ENCODE data around the gene CCDC32.

CCDC32 gene

GRCh38 chr15:40595219-40595618 is 30.4 kb upstream of the CCDC32 start:
- peaks cover 25% of the 10 kb centered on the region for H3K4me1 ChIP-seq (ENCODE audit: low read depth, poor library complexity, severe bottlenecking)
- H3K27me3 ChIP-seq (ENCODE audit: insufficient read depth, low read depth), result no peaks in the 10 kb centered on the region
- no peaks in the 10 kb centered on the region for H3K36me3 ChIP-seq (ENCODE audit: insufficient read depth)
- peak overlapping the region; percentile 85; the same call in 1 of the 2 replicates for H3K27ac ChIP-seq
- H2AFZ ChIP-seq (ENCODE audit: low read depth), result peak overlapping the region; percentile 62
- TF ChIP-seq, protein P1, sequence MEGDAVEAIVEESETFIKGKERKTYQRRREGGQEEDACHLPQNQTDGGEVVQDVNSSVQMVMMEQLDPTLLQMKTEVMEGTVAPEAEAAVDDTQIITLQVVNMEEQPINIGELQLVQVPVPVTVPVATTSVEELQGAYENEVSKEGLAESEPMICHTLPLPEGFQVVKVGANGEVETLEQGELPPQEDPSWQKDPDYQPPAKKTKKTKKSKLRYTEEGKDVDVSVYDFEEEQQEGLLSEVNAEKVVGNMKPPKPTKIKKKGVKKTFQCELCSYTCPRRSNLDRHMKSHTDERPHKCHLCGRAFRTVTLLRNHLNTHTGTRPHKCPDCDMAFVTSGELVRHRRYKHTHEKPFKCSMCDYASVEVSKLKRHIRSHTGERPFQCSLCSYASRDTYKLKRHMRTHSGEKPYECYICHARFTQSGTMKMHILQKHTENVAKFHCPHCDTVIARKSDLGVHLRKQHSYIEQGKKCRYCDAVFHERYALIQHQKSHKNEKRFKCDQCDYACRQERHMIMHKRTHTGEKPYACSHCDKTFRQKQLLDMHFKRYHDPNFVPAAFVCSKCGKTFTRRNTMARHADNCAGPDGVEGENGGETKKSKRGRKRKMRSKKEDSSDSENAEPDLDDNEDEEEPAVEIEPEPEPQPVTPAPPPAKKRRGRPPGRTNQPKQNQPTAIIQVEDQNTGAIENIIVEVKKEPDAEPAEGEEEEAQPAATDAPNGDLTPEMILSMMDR (conservative IDR thresholded peaks at IDR 0.05; ENCODE audit: low read depth, low read length), result no peak
- H3K4me3 ChIP-seq (IDR thresholded peaks at IDR 0.05; ENCODE audit: insufficient read depth, low read depth, low read length), result no peak overlapping the region
- peak overlapping the region; percentile 77 for H3K4me2 ChIP-seq
- H4K20me1 ChIP-seq (ENCODE audit: insufficient read depth), result no peaks in the 10 kb centered on the region
- peak overlapping the region; percentile 86; the same call in 1 of the 2 replicates for H3K9ac ChIP-seq
- H3K79me2 ChIP-seq (ENCODE audit: insufficient read depth, low read depth), result peaks cover 50% of the 10 kb centered on the region

- peaks cover 33% of the 10 kb centered on the region for H3K4me1 ChIP-seq (ENCODE audit: low read depth, poor library complexity, severe bottlenecking)
- TF ChIP-seq, protein P1 (conservative IDR thresholded peaks at IDR 0.05; ENCODE audit: low read depth, low read length), result no peak
- H3K27me3 ChIP-seq (ENCODE audit: insufficient read depth, low read depth), result no peaks in the 10 kb centered on the region
- peaks cover 49% of the 10 kb centered on the region for H3K79me2 ChIP-seq (ENCODE audit: insufficient read depth, low read depth)
- H4K20me1 ChIP-seq (ENCODE audit: insufficient read depth), result no peaks in the 10 kb centered on the region
- no peaks in the 10 kb centered on the region for H3K36me3 ChIP-seq (ENCODE audit: insufficient read depth)
- no peak overlapping the region for H3K4me3 ChIP-seq (IDR thresholded peaks at IDR 0.05; ENCODE audit: insufficient read depth, low read depth, low read length)
- peak overlapping the region; percentile 62 for H2AFZ ChIP-seq (ENCODE audit: low read depth)
- peak overlapping the region; percentile 77 for H3K4me2 ChIP-seq
- peak overlapping the region; percentile 86 for H3K9ac ChIP-seq
- H3K27ac ChIP-seq, result peak overlapping the region; percentile 85
These were observed 29.6 kb upstream of the CCDC32 start for GRCh38 chr15:40594429-40594836.

DNA sequence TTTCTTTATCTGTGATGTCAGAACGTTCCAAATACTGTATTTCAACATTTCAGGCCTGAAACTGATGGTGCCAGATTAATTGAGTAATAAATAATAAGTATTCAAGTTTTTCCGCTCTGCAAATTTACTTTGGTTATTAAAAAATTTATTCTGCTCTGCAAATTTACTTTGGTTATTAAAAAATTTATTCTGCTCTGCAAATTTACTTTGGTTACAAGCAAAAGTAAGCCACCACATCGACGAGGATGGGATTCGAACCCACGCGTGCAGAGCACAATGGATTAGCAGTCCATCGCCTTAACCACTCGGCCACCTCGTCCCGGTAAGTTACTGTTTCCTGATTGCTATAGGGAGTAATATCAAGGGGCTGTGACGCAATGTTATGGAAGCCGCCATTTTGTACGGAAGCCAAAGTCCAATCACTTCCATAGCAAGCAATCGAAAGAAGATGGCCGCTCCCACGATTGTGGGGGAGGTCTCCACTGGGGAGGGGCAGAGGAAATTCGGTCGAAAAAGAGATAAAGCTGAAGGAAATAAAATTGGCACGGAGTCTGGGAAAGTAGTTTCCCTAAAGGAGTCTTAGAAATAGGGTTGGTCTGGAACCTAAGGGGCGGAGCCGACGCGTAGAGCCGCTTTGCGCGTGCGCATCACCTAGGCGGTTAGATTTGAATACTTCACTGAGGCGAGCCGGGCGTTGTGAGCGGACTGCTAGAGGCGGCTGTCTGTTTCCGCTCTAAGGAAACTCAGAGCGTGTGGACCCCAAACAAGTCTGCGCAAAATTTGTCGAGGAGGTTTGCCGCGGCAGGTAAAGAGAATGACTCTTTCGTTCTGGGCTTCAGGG is 29.0 kb upstream of the CCDC32 start, which contains the start of gene KNL1:
Gene KNL1, plus strand, starts transcription at position 662 of the 841 bp plus-strand sequence. CDS start 8,683 bp downstream, outside the sequence.
- no peaks in the 10 kb centered on the region for H3K27me3 ChIP-seq (ENCODE audit: insufficient read depth, low read depth)
- no peak within 1 kb of the TSS for H3K4me3 ChIP-seq (IDR thresholded peaks at IDR 0.05; ENCODE audit: insufficient read depth, low read depth, low read length)
- peaks cover 43% of the 10 kb centered on the region for H3K79me2 ChIP-seq (ENCODE audit: insufficient read depth, low read depth)
- H3K4me1 ChIP-seq (ENCODE audit: low read depth, poor library complexity, severe bottlenecking), result peaks cover 34% of the 10 kb centered on the region
- peak within 1 kb of the TSS; percentile 86 for H3K9ac ChIP-seq
- peak within 1 kb of the TSS; percentile 62 for H2AFZ ChIP-seq (ENCODE audit: low read depth)
- H4K20me1 ChIP-seq (ENCODE audit: insufficient read depth), result no peaks in the 10 kb centered on the region
- peak within 1 kb of the TSS; percentile 85 for H3K27ac ChIP-seq
- H3K4me2 ChIP-seq, result peak within 1 kb of the TSS; percentile 80
- TF ChIP-seq, protein P1 (conservative IDR thresholded peaks at IDR 0.05; ENCODE audit: low read depth, low read length), result 0 out of 2 replicates have a peak, but pooled peaks have one; percentile 0
- H3K36me3 ChIP-seq (ENCODE audit: insufficient read depth), result no peaks in the 10 kb centered on the region

DNA sequence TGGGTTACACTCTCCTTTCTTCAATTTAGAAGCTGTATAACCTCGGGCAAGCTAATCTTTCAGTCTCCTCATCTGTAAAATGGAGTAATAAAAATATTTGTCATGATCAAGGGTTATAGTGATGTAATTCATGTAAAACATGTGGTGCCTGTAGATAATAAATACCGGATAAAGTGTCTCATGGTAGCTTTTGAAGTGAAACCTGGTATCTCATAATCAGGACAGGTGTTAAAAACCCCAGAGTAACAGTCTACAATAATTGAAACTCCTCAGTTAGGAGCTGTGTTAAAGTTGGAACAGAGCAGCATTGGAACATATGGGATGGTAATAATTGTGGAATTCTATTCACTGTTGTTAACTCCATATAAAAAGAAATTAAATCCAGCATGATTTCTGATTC is 28.3 kb upstream of the CCDC32 start:
- Histone ChIP-seq H3K4me1 (ENCODE audit: low read depth, poor library complexity, severe bottlenecking) (peaks cover 34% of the 10 kb centered on the region), H3K36me3 (ENCODE audit: insufficient read depth) (no peaks in the 10 kb centered on the region), H3K79me2 (ENCODE audit: insufficient read depth, low read depth) (peaks cover 37% of the 10 kb centered on the region), H3K27ac (no peak overlapping the region), H3K4me2 (peak overlapping the region; percentile 80), H2AFZ (ENCODE audit: low read depth) (peak overlapping the region; percentile 40; the same call in 1 of the 2 replicates), H3K9ac (no peak overlapping the region), H3K27me3 (ENCODE audit: insufficient read depth, low read depth) (no peaks in the 10 kb centered on the region), H4K20me1 (ENCODE audit: insufficient read depth) (no peaks in the 10 kb centered on the region), H3K4me3 (IDR thresholded peaks at IDR 0.05; ENCODE audit: insufficient read depth, low read depth, low read length) (no peak overlapping the region)
- TF ChIP-seq, protein P1 (conservative IDR thresholded peaks at IDR 0.05; ENCODE audit: low read depth, low read length), result no peak

Measured in KMS-11 (cell line).